22Rv1 (cell line): ENCODE measurements around the gene ABO.

Experiments used
- ZFX ChIP-seq: fragments of 450-650 bp; IDR thresholded peaks from 2 replicates; pipeline ENCODE4 v1.6.1; 2017; ENCODE audit warnings: antibody characterized with exemption, borderline replicate concordance
- TF ChIP-seq, protein P1 (sequence below): fragments of 450-650 bp; IDR thresholded peaks from 2 replicates; pipeline ENCODE4 v1.5.1; 2017; ENCODE audit warnings: mild to moderate bottlenecking

DNA sequence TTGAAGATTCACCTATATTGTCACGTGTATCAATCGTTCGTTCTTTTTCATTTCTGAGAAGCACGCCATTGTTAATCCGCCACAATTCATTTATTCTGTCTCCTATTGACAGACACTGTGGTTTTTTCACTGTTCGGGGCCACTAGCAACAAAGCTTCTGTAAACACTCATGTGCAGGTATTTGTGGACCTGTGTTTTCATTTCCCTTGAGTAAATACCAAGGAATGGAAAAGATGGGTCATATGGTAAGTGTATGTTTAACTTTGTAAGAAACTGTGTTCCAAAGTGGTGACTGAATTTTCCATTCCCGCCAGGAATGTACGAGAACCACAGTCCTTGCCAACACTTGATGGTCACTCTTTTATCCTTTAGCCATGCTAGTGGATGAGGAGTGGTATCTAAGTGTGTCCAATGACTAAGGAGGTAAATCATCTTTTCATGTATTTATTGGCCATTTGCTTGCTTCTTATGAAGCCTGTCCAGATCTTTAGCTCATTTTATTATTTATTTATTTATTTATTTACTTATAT lies 10.7 kb downstream of the ABO start:
- TF ChIP-seq, protein P1, sequence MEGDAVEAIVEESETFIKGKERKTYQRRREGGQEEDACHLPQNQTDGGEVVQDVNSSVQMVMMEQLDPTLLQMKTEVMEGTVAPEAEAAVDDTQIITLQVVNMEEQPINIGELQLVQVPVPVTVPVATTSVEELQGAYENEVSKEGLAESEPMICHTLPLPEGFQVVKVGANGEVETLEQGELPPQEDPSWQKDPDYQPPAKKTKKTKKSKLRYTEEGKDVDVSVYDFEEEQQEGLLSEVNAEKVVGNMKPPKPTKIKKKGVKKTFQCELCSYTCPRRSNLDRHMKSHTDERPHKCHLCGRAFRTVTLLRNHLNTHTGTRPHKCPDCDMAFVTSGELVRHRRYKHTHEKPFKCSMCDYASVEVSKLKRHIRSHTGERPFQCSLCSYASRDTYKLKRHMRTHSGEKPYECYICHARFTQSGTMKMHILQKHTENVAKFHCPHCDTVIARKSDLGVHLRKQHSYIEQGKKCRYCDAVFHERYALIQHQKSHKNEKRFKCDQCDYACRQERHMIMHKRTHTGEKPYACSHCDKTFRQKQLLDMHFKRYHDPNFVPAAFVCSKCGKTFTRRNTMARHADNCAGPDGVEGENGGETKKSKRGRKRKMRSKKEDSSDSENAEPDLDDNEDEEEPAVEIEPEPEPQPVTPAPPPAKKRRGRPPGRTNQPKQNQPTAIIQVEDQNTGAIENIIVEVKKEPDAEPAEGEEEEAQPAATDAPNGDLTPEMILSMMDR, result no peak
- no peak for TF ChIP-seq ZFX
